BJ (cell line): ENCODE results near the gene NHLH2. TPM values are rescaled to one million over a fixed set of nuclear protein-coding genes. Genes with fewer than 3 reads are reported as not detected.

Source experiments
- CTCF ChIA-PET: fragments of 350-600 bp; formaldehyde crosslinking; extraction: SDS; loops from one replicate; lab custom pipeline; 2021; ENCODE audit warnings: antibody characterized with exemption, inconsistent platforms; lab: Yijun Ruan, JAX
- POLR2A ChIA-PET: fragments of 300-600 bp; sonication (Branson Sonifier 250); formaldehyde crosslinking; extraction: SDS; loops from one replicate; lab custom pipeline; 2021; ENCODE audit warnings: antibody characterized with exemption; lab: Charles Lee
- DNase-seq: peaks from one replicate; pipeline ENCODE4 v3.0.0-alpha.2; 2011; ENCODE audit warnings: low read depth
- H3K27me3 ChIP-seq: 2 replicates; pipeline ENCODE4 v1.6.0; 2011; ENCODE audit warnings: low read length; ENCODE audit not compliant: control insufficient read depth, insufficient read depth
- H3K36me3 ChIP-seq: 2 replicates; pipeline ENCODE4 v1.5.1; 2011; ENCODE audit warnings: low read length; ENCODE audit not compliant: control insufficient read depth, insufficient read depth
- H3K4me3 ChIP-seq: 2 replicates; pipeline ENCODE4 v1.5.1; 2011; ENCODE audit warnings: low read depth, mild to moderate bottlenecking, control low read depth, low read length
- CTCF ChIP-seq: IDR thresholded peaks from 2 replicates; pipeline ENCODE4 v1.5.1; 2011; ENCODE audit warnings: low read depth, mild to moderate bottlenecking, control low read depth, inconsistent platforms, low read length, moderate library complexity; ENCODE audit not compliant: insufficient read depth
- polyA plus RNA-seq: library from polyadenylated mRNA; depleted of rRNA; stranded (reverse); fragments of >200 nt; gene quantifications from 2 replicates; pipeline ENCODE4 v1.2.3, GENCODE V29; 2011

NHLH2 gene
- polyA plus RNA-seq, 1 experiment = not detected

DNA sequence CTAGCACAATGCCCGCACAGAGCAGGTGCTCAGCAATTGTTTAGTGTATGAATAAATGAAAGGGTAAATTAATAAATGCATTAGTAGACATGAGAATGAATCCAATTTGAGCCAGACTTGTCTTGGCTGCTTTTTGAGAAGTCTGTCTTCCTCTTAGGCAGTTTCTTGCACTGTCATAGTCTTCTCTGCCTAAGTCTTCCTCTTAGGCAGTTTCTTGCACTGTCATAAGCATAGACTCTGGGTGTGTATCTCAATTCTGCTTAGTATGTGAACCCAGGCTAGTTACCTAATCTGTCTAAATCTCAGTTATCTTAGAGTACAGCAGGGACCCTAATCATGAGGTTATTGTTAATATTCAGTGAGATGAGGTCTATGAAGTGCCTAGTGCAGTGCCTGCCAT is 27.2 kb downstream of the NHLH2 start:
- CTCF ChIA-PET = interaction anchor here (1.1 to 1.7 kb wide), 2 partner anchors 168 to 685 kb away, joined by 3 to 6 read pairs; no protein-coding TSS in a partner anchor
- POLR2A ChIA-PET = no interaction called here
- TF ChIP-seq CTCF = no peak
- Histone ChIP-seq H3K4me3 (no peak overlapping the region), H3K36me3 (no peaks in the 10 kb centered on the region), H3K27me3 (peaks cover 4% of the 10 kb centered on the region)
- DNase-seq = no peak

- no peak for TF ChIP-seq CTCF
- peaks cover 4% of the 10 kb centered on the region for H3K27me3 ChIP-seq
- CTCF ChIA-PET = interaction anchor here (0.8 to 2.1 kb wide), 4 partner anchors 19 to 215 kb away, joined by 3 to 12 read pairs (median 4); no protein-coding TSS in a partner anchor
- H3K4me3 ChIP-seq = no peak overlapping the region
- DNase-seq = no peak
- no peaks in the 10 kb centered on the region for H3K36me3 ChIP-seq
- POLR2A ChIA-PET = no interaction called here
These were observed 29.6 kb downstream of the NHLH2 start for GRCh38 chr1:115811140-115811828.

GRCh38 chr1:115810609-115811008 is 30.3 kb downstream of the NHLH2 start:
- no peak for TF ChIP-seq CTCF
- ChIA-PET POLR2A (no interaction called here), CTCF (interaction anchor here (0.8 to 2.3 kb wide), 5 partner anchors 20 to 688 kb away, joined by 3 to 12 read pairs (median 4); no protein-coding TSS in a partner anchor)
- H3K27me3 ChIP-seq = peaks cover 4% of the 10 kb centered on the region
- no peak for DNase-seq
- no peaks in the 10 kb centered on the region for H3K36me3 ChIP-seq
- H3K4me3 ChIP-seq = no peak overlapping the region

DNA sequence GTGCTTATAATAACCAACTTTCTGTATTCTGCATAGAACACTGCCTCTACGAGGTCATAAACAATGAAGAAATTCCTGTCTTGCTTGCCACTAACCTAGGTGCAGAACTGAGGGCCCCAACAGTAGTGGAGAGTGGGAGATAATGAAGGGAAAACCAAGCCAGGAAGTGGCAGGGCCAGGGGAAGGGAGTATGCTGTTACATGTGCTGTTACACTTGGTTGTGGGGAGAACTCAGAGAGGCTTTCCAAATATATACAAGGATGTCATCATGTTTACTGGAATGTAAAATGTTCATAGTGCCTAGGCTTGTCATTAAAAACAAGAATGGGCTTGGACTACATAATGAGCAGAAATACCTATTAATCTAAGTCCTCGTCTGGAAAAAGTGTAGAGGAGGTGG is 31.1 kb downstream of the NHLH2 start:
- peaks cover 4% of the 10 kb centered on the region for H3K27me3 ChIP-seq

GRCh38 chr1:115809076-115809475 is 31.9 kb downstream of the NHLH2 start:
- no peak for DNase-seq
- no peak for TF ChIP-seq CTCF
- ChIA-PET CTCF (interaction anchor here (0.7 to 3.1 kb wide), 4 partner anchors 121 to 690 kb away, joined by 3 to 35 read pairs (median 4); no protein-coding TSS in a partner anchor), POLR2A (no interaction called here)
- Histone ChIP-seq H3K27me3 (peaks cover 2% of the 10 kb centered on the region), H3K36me3 (no peaks in the 10 kb centered on the region), H3K4me3 (no peak overlapping the region)

More for the DNA sequence above, 31.1 kb downstream of the NHLH2 start:
- POLR2A ChIA-PET = no interaction called here
- Histone ChIP-seq H3K36me3 (no peaks in the 10 kb centered on the region), H3K4me3 (no peak overlapping the region)
- DNase-seq = no peak
- TF ChIP-seq CTCF = no peak
- CTCF ChIA-PET = interaction anchor here (0.6 to 3.1 kb wide), 3 partner anchors 172 to 689 kb away, joined by 3 to 35 read pairs (median 5); no protein-coding TSS in a partner anchor
